ENCODE data around the gene RAB8A.
"Not testable (repeated sequence)": the region's sequence is repeated elsewhere in the genome, so short reads cannot be mapped to it uniquely, and the experiment has no call there.

The RAB8A gene

GRCh38 chr19:16142032-16142580 lies 30.4 kb downstream of the RAB8A start:
- DNase-seq (ENCODE audit: low read depth) = no peak

DNA sequence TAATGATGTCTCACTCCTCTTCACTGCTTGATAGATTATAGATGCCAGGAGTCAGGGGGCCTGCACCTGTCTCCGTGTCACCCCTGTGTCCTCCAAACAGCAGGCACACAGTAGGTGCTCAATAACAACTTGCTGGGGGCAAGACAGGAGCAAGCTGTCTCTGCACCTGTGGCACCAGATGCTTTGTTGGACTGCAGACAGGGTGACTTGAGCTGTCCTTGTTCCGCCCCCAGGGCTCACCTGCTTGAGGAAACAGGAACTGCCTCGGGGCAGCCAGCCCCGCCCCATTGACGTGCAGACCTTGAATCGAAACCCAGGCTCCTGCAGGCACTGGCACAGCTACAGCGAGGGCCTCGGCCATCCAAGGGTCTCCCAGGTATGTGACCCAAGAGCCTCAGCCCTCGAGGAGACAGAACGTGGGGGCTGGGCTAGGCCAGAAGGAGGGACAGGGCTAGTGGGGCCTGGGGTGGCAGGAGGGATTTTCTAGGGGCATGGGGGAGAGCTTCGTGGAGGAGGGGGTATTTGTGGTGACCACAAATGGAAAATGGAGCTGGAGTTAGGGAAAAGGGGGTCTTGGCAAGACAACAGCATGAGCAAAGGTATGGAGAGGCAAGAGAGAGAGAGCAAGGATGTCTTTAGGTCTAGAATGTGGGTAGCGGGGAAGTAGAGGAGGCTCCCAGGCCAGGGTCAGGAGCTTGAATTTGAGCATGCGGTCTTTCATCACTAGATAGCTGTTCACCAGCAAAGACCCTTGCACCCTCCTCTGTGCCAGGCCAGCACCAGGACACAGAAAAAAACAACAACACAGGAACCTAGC lies 31.9 kb downstream of the RAB8A start, which contains the start of gene HSH2D:
Gene HSH2D, plus strand, starts transcription at position 287 of the 817 bp plus-strand sequence. CDS start 5,066 bp downstream, outside the sequence.
- no peak for DNase-seq (ENCODE audit: low read depth)

DNA sequence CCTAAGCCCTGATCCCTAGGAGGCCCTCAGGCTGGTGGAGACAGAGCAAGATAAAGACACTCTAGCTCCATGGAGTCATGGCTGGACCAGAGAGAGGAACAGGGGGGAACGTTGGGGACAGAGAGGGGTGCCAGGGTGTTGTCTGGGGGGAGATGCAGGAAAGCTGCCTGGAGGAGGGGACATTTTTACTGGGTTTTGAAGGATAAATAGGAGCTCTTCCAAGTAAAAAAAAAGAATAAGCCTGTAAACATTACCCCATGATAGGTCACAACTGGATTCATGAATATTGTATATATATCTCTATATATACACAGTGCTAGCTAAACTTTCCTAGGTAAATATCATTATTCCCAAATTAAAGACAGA lies 32.5 kb downstream of the RAB8A start:
- DNase-seq (ENCODE audit: low read depth) = no peak

DNA sequence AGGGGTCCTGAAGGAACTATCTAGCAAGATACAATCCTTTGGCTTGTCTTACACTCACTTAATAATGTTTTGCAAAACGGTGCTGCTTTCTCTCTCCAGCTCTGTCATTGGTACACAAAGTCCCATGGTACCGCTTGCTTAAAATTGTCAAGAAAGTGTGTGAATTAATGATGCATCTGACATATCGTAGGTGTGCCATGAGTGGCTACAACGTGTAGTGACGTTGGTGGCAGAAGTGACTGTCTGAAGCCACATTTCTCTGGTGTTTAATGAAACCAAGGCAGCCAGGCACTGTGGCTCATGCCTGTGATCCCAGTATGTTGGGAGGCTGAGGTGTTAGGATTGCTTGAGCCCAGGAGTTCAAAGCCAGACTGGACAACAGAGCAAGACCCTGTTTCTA lies 34.4 kb downstream of the RAB8A start:
- no peak for DNase-seq (ENCODE audit: low read depth)

DNA sequence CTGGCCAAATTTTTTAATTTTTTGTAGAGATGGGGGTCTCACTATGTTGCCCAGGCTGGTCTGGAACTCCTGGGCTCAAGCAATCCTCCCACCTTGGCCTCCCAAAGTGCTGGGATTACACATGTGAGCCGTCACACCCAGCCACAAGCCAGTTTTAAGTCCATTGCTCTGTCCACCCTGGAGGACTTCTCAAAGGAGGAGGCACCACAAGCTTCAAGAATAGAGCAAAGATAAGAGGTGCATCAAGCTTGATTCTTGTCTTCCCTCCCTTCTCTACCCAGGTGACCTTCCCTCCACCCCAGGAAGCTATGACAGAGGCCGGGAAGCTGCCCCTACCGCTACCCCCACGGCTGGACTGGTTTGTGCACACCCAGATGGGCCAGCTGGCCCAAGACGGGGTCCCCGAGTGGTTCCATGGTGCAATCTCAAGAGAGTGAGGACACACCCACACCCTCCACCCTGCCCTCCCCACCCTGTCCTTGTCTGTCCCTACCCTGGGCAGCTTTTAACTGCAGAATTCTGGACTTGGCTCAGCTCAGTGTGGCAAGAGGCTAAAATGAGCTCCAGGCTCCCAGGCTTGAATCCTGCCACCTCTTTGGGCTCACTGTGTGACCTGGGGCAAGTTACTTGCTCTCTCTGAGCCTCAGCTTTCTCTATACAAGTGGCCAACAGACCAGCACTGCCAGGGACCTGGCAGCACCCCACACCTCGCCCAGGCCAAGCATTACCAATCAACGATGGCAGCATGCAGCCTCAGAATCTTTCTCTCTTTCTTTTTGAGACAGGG lies 36.9 kb downstream of the RAB8A start:
- DNase-seq (ENCODE audit: low read depth) = no peak

GRCh38 chr19:16153582-16154336 lies 42.1 kb downstream of the RAB8A start:
- no peak for DNase-seq (ENCODE audit: low read depth)

GRCh38 chr19:16154557-16154956 lies 42.9 kb downstream of the RAB8A start:
- DNase-seq (ENCODE audit: low read depth) = no peak

GRCh38 chr19:16155128-16155527 lies 43.4 kb downstream of the RAB8A start:
- no peak for DNase-seq (ENCODE audit: low read depth)

GRCh38 chr19:16156904-16157303 lies 45.2 kb downstream of the RAB8A start:
- no peak for DNase-seq (ENCODE audit: low read depth)

- DNase-seq (ENCODE audit: low read depth) = no peak
Measured at GRCh38 chr19:16157601-16158000, 45.9 kb downstream of the RAB8A start.

GRCh38 chr19:16159655-16160054 lies 48.0 kb downstream of the RAB8A start:
- no peak for DNase-seq (ENCODE audit: low read depth)

- DNase-seq (ENCODE audit: low read depth) = no peak
Measured at GRCh38 chr19:16160445-16160942, 48.8 kb downstream of the RAB8A start.

- no peak for DNase-seq (ENCODE audit: low read depth)
Measured at GRCh38 chr19:16160943-16161560, 49.4 kb downstream of the RAB8A start.

DNA sequence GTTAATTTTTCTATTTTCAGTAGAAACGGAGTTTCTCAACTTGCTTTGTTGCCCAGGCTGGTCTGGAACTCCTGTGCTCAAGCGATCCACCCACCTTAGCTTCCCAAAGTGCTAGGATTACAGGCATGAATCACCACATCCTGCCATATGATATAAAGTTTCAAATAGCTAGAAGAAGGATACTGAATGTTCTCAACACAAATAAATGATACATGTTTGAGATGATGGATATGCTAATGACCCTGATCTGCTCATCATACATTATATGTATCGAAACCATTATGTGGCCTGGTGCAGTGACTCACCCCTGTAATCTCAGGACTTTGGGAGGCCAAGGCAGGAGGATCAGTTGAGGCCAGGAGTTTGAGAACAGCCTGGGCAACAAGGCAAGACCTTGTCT lies 50.2 kb downstream of the RAB8A start:
- peak; percentile 66 for DNase-seq (ENCODE audit: low read depth)

DNA sequence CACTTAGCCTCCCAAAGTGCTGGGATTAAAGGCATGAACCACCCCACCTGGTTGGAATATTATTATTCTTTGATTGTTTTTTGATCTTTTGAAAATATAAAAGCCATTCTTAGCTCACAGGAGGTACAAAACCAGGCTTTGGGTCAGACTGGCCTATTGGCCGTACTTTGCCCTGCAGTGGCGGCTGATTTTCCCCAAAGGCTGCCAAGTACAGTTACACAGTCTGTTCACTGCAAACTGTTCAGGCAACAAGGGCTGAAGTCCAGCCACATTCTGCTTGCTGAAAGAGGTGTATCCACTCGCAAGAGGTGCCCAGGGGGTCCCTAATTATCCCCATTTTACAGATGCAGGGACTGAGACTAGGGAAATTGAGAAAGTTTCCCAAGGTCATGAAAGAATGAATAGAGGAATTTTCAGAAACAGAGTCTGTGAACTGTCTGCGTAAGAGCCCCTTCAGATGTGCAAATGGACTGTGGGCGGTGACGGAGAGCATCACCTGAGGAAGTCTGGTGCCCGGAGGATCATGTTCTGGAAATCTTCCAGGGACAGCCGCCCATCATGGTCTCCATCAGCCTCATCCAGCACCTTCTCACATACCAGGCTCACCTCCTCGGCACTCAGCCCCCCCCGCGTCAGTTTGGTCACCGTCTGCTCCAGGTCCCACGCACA lies 52.7 kb downstream of the RAB8A start:
- DNase-seq (ENCODE audit: low read depth) = no peak

DNA sequence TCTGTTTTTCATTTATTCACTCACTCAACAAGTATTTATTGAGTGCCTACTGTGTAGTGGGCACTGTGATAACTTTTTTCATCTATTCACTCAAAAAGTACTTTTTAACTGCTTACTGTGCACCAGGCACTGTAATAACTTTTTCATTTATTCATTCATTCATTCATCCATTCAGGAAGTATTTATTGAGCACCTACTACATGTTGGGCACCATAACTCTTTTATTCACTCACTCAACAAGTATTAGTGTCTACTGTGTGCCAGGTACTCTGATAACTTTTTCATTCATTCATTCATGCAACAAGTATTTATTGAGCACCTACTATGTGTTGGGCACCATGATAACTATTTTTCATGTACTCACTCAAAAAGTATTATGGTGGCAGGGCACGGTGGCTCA lies 54.7 kb downstream of the RAB8A start:
- DNase-seq (ENCODE audit: low read depth) = no peak

DNA sequence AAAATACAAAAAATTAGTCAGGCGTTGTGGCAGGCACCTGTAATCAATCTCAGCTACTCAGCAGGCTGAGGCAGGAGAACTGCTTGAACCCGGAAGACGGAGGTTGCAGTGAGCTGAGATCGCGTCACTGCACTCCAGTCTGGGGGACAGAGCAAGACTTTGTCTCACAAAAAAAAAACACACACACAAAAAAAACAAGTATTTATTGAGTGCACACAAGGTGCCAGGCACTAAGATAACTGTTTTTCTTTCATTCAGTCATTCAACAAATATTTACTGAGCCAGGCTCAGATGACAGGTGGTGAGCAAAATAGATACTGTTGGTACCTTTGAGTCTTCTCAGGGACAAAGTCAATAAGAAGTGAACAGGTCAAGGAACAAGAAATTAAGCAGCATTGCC lies 55.4 kb downstream of the RAB8A start:
- no peak for DNase-seq (ENCODE audit: low read depth)

GRCh38 chr19:16168465-16169081 lies 56.9 kb downstream of the RAB8A start:
- DNase-seq (ENCODE audit: low read depth) = no peak

GRCh38 chr19:16170134-16170533 lies 58.4 kb downstream of the RAB8A start:
- no peak for DNase-seq (ENCODE audit: low read depth)

- DNase-seq (ENCODE audit: low read depth) = no peak
Measured at GRCh38 chr19:16175954-16176353, 64.3 kb downstream of the RAB8A start.

GRCh38 chr19:16178866-16179265 lies 67.2 kb downstream of the RAB8A start:
- not testable (repeated sequence) for DNase-seq (ENCODE audit: low read depth)
